ENCODE measurements around the gene ANKZF1. TPM values are rescaled to one million over a fixed set of nuclear protein-coding genes. Genes with fewer than 3 reads are reported as not detected.
"Not testable (repeated sequence)": the region's sequence is repeated elsewhere in the genome, so short reads cannot be mapped to it uniquely, and the experiment has no call there.

Gene ANKZF1
- polyA plus RNA-seq, 3 donors: 7.6 to 79.3 (median 10.4) TPM

DNA sequence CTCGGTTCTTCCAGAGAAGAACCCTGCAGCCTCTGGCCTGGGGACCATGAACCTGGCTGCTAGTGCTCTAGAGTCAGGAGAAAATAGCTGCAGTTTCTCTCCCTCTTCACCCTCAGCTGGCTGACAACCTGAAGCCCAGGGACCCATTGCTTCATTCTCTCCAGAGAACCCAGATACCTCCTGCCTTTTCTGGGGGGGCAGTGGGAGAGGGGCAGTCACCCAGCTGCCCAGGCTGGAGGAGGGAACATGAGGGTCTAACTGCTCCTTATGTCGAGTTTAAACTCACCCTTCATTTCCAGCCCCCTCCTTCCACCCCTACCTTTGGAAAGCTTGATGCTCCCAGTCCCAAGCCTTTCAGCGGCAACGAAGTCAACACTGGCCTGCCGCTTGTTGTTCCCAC lies 30.6 kb upstream of the ANKZF1 start:
- Mint-ChIP-seq H3K9me3 (peaks cover 0 to 3% (median 0%) of the 10 kb centered on the region in 7 donors), H3K4me1 (no peaks in the 10 kb centered on the region), H3K4me3 (no peak overlapping the region), H3K36me3 (no peaks in the 10 kb centered on the region), H3K27ac (peak overlapping the region in 1 of 7 donors; percentile 31), H3K27me3 (ENCODE audit: low read depth in 3 of 3) (peaks cover 3 to 19% (median 16%) of the 10 kb centered on the region in 3 donors)
- no peak overlapping the region for H3K27ac ChIP-seq (ENCODE audit: low read depth in 1 of 2, low read length in 2 of 2)
- H3K9me3 ChIP-seq (replicated peaks in 1 of 2; ENCODE audit: control insufficient read depth in 1 of 2, insufficient read depth in 1 of 2, low read length in 2 of 2): no peaks in the 10 kb centered on the region
- H3K9ac ChIP-seq (ENCODE audit: insufficient read depth, low read length, poor library complexity, severe bottlenecking): no peak overlapping the region
- H2AFZ ChIP-seq (ENCODE audit: insufficient read depth, low read depth, low read length, poor library complexity, severe bottlenecking): no peak overlapping the region
- H4K20me1 ChIP-seq (ENCODE audit: insufficient read depth, low read length): no peaks in the 10 kb centered on the region
- H3K4me3 ChIP-seq (replicated peaks in 1 of 3; ENCODE audit: low read depth in 2 of 3, low read length in 3 of 3): no peak overlapping the region
- no peaks in the 10 kb centered on the region for H3K27me3 ChIP-seq (ENCODE audit: control insufficient read depth in 2 of 2, insufficient read depth in 2 of 2, low read length in 2 of 2)
- DNase-seq: no peak
- H3K79me2 ChIP-seq (ENCODE audit: insufficient read depth, low read length): no peaks in the 10 kb centered on the region
- no peaks in the 10 kb centered on the region for H3K4me1 ChIP-seq (ENCODE audit: control insufficient read depth in 1 of 2, insufficient read depth in 2 of 2, low read length in 2 of 2)
- TF ChIP-seq, protein P1, sequence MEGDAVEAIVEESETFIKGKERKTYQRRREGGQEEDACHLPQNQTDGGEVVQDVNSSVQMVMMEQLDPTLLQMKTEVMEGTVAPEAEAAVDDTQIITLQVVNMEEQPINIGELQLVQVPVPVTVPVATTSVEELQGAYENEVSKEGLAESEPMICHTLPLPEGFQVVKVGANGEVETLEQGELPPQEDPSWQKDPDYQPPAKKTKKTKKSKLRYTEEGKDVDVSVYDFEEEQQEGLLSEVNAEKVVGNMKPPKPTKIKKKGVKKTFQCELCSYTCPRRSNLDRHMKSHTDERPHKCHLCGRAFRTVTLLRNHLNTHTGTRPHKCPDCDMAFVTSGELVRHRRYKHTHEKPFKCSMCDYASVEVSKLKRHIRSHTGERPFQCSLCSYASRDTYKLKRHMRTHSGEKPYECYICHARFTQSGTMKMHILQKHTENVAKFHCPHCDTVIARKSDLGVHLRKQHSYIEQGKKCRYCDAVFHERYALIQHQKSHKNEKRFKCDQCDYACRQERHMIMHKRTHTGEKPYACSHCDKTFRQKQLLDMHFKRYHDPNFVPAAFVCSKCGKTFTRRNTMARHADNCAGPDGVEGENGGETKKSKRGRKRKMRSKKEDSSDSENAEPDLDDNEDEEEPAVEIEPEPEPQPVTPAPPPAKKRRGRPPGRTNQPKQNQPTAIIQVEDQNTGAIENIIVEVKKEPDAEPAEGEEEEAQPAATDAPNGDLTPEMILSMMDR (IDR thresholded peaks at IDR 0.05): no peak
- H3K4me2 ChIP-seq (replicated peaks; ENCODE audit: extremely low read depth, low read length, poor library complexity, severe bottlenecking): no peak overlapping the region
- intact Hi-C loops (cut with micrococcal nuclease): no loop called here
- 86% methylated on average over 3 of the region's 5 CpGs for WGBS (ENCODE audit: insufficient coverage)
- no peaks in the 10 kb centered on the region for H3K36me3 ChIP-seq (replicated peaks in 1 of 2; ENCODE audit: control insufficient read depth in 1 of 2, insufficient read depth in 2 of 2, low read length in 2 of 2)

GRCh38 chr2:219199470-219200211 lies 30.0 kb upstream of the ANKZF1 start:
- no peaks in the 10 kb centered on the region for H3K79me2 ChIP-seq (ENCODE audit: insufficient read depth, low read length)

GRCh38 chr2:219200502-219201326 lies 28.9 kb upstream of the ANKZF1 start:
- H3K27me3 Mint-ChIP-seq (ENCODE audit: low read depth in 3 of 3): peaks cover 3 to 17% (median 16%) of the 10 kb centered on the region in 3 donors
- H3K4me1 Mint-ChIP-seq; H3K4me3 Mint-ChIP-seq; H2AFZ ChIP-seq (ENCODE audit: insufficient read depth, low read depth, low read length, poor library complexity, severe bottlenecking); H3K79me2 ChIP-seq (ENCODE audit: insufficient read depth, low read length); H3K36me3 ChIP-seq (replicated peaks in 1 of 2; ENCODE audit: control insufficient read depth in 1 of 2, insufficient read depth in 2 of 2, low read length in 2 of 2); H3K4me1 ChIP-seq (ENCODE audit: control insufficient read depth in 1 of 2, insufficient read depth in 2 of 2, low read length in 2 of 2); H3K9ac ChIP-seq (ENCODE audit: insufficient read depth, low read length, poor library complexity, severe bottlenecking); H4K20me1 ChIP-seq (ENCODE audit: insufficient read depth, low read length); H3K4me3 ChIP-seq (replicated peaks in 1 of 3; ENCODE audit: low read depth in 2 of 3, low read length in 3 of 3); intact Hi-C loops (cut with micrococcal nuclease); DNase-seq; H3K9me3 ChIP-seq (replicated peaks in 1 of 2; ENCODE audit: control insufficient read depth in 1 of 2, insufficient read depth in 1 of 2, low read length in 2 of 2); H3K4me2 ChIP-seq (replicated peaks; ENCODE audit: extremely low read depth, low read length, poor library complexity, severe bottlenecking); H3K27ac ChIP-seq (ENCODE audit: low read depth in 1 of 2, low read length in 2 of 2); H3K36me3 Mint-ChIP-seq; H3K27me3 ChIP-seq (ENCODE audit: control insufficient read depth in 2 of 2, insufficient read depth in 2 of 2, low read length in 2 of 2); H3K9me3 Mint-ChIP-seq: not testable (repeated sequence)
- 78% methylated on average over 17 of the region's 26 CpGs for WGBS (ENCODE audit: insufficient coverage)
- H3K27ac Mint-ChIP-seq: peak overlapping the region in 1 of 7 donors; percentile 37

More at GRCh38 chr2:219199470-219200211, 30.0 kb upstream of the ANKZF1 start:
- H2AFZ ChIP-seq (ENCODE audit: insufficient read depth, low read depth, low read length, poor library complexity, severe bottlenecking): no peak overlapping the region
- Mint-ChIP-seq H3K27ac (no peak overlapping the region), H3K27me3 (ENCODE audit: low read depth in 3 of 3) (peaks cover 3 to 19% (median 16%) of the 10 kb centered on the region in 3 donors), H3K36me3 (peaks cover 0 to 2% of the 10 kb centered on the region in 2 donors), H3K4me3 (no peak overlapping the region), H3K4me1 (no peaks in the 10 kb centered on the region), H3K9me3 (peaks cover 2 to 6% (median 4%) of the 10 kb centered on the region in 7 donors)
- H3K27ac ChIP-seq (ENCODE audit: low read depth in 1 of 2, low read length in 2 of 2): no peak overlapping the region
- no peaks in the 10 kb centered on the region for H3K4me1 ChIP-seq (ENCODE audit: control insufficient read depth in 1 of 2, insufficient read depth in 2 of 2, low read length in 2 of 2)
- intact Hi-C loops (cut with micrococcal nuclease): no loop called here
- H4K20me1 ChIP-seq (ENCODE audit: insufficient read depth, low read length): no peaks in the 10 kb centered on the region
- H3K9me3 ChIP-seq (replicated peaks in 1 of 2; ENCODE audit: control insufficient read depth in 1 of 2, insufficient read depth in 1 of 2, low read length in 2 of 2): peaks cover 0 to 4% of the 10 kb centered on the region in 2 donors
- H3K36me3 ChIP-seq (replicated peaks in 1 of 2; ENCODE audit: control insufficient read depth in 1 of 2, insufficient read depth in 2 of 2, low read length in 2 of 2): no peaks in the 10 kb centered on the region
- no peak overlapping the region for H3K4me3 ChIP-seq (replicated peaks in 1 of 3; ENCODE audit: low read depth in 2 of 3, low read length in 3 of 3)
- TF ChIP-seq, protein P1 (IDR thresholded peaks at IDR 0.05): no peak
- DNase-seq: no peak
- H3K9ac ChIP-seq (ENCODE audit: insufficient read depth, low read length, poor library complexity, severe bottlenecking): no peak overlapping the region
- WGBS (ENCODE audit: insufficient coverage): 96% methylated on average over 2 of the region's 12 CpGs
- H3K4me2 ChIP-seq (replicated peaks; ENCODE audit: extremely low read depth, low read length, poor library complexity, severe bottlenecking): no peak overlapping the region
- H3K27me3 ChIP-seq (ENCODE audit: control insufficient read depth in 2 of 2, insufficient read depth in 2 of 2, low read length in 2 of 2): no peaks in the 10 kb centered on the region

All from CD14-positive monocyte (primary cell).